Stimulated activated naive CD8-positive, alpha-beta T cell treated with anti-CD3 and anti-CD28 coated beads, Interleukin-15, Interleukin-2, amounts not matched to agents 100 ng/mL and 50 ng/mL, for 24 hours (primary cell): ENCODE results near the gene RNASE1.
A peak's percentile ranks its signal among the peaks of the same experiment; 100 is the strongest.
"Not testable (repeated sequence)": the region's sequence is repeated elsewhere in the genome, so short reads cannot be mapped to it uniquely, and the experiment has no call there.

Experiments
- H3K27ac Mint-ChIP-seq: one replicate; pipeline ENCODE4 v1.8.0; 2021; ENCODE audit warnings: mild to moderate bottlenecking, mixed read lengths
- H3K27me3 Mint-ChIP-seq: one replicate; pipeline ENCODE4 v1.8.0; 2021; ENCODE audit warnings: mixed read lengths
- H3K36me3 Mint-ChIP-seq: one replicate; pipeline ENCODE4 v1.8.0; 2021; ENCODE audit warnings: low read depth, mixed read lengths
- H3K4me1 Mint-ChIP-seq: one replicate; pipeline ENCODE4 v1.8.0; 2021; ENCODE audit warnings: low read depth, mixed read lengths
- H3K4me3 Mint-ChIP-seq: one replicate; pipeline ENCODE4 v1.8.0; 2021; ENCODE audit warnings: mild to moderate bottlenecking, mixed read lengths
- H3K9me3 Mint-ChIP-seq: one replicate; pipeline ENCODE4 v1.8.0; 2021; ENCODE audit warnings: mixed read lengths

Gene RNASE1

DNA sequence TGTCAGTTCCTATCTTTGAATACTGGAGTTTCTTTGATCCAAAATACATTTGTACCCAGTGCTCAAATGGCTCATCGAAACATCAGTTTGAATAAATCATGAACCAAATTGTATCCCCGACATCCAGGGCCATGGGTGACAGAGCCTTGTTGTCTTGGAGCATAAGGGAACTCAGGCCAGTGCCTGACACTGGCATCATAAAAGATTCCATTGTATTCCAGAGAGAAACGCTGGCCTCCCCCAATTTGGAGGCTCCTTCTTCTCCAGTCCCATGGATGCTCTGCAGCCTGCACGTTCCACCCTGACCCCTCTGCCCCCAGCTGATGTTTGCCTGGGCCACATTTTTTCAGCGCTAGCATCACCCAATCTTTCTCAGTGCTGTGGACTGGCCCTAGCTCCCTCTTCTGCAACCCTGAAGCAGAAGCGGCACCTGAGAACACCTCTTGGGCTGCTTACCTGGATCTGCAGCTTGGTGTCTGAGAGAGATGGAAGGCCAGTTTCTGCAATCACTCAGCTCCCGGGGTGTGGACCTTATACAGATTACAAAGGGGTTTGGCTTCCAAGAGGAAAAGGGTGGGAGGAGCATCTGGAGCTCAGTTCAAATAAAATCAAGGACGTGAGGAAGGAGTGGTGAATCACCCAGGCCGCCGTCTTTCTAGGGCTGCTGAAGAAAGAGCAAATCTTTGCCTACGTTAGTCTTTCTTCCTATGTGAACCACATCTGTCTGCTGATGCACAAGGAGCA, at the start of gene RNASE1:
Gene RNASE1, minus strand, starts transcription at position 504 of the 744 bp plus-strand sequence. CDS start 776 bp downstream, outside the sequence.
- Mint-ChIP-seq H3K4me1 (peaks cover 14% of the 10 kb centered on the region), H3K36me3 (no peaks in the 10 kb centered on the region), H3K9me3 (no peaks in the 10 kb centered on the region), H3K27me3 (peaks cover 6% of the 10 kb centered on the region), H3K4me3 (no peak within 1 kb of the TSS), H3K27ac (no peak within 1 kb of the TSS)

DNA sequence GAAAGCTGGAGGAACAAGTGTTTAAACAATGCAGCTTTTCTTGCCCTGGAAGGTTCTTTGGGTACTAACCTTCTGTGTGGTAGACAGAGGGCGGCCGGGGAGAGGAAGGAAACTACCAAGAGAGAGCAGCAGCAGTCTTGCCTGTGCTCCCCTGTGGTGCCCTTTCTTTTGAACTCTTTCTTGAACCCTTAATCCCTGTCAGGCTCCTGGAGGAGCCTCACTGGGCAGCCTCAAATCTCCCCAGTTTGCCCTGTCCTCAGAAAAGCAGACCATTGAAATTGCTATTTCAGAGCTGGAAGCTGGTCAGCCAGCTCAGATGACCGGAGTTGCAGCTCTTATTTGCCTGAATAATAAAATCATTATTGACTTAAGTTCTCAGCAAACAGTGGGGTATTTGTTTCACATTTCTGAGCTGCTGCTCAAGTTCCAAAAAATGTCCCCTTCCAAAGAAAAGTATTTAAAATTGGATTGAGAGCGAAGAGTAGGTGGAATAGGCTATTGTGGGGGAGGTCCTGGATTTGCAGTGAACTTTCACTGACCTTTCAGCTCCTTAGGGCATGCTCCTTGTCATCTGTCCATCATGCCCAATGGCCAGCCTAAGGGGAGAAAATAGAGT, 46.4 kb upstream of the RNASE1 start:
- no peaks in the 10 kb centered on the region for H3K36me3 Mint-ChIP-seq
- H3K9me3 Mint-ChIP-seq = no peaks in the 10 kb centered on the region
- H3K27ac Mint-ChIP-seq = no peak overlapping the region
- no peaks in the 10 kb centered on the region for H3K27me3 Mint-ChIP-seq
- no peak overlapping the region for H3K4me3 Mint-ChIP-seq
- no peaks in the 10 kb centered on the region for H3K4me1 Mint-ChIP-seq

DNA sequence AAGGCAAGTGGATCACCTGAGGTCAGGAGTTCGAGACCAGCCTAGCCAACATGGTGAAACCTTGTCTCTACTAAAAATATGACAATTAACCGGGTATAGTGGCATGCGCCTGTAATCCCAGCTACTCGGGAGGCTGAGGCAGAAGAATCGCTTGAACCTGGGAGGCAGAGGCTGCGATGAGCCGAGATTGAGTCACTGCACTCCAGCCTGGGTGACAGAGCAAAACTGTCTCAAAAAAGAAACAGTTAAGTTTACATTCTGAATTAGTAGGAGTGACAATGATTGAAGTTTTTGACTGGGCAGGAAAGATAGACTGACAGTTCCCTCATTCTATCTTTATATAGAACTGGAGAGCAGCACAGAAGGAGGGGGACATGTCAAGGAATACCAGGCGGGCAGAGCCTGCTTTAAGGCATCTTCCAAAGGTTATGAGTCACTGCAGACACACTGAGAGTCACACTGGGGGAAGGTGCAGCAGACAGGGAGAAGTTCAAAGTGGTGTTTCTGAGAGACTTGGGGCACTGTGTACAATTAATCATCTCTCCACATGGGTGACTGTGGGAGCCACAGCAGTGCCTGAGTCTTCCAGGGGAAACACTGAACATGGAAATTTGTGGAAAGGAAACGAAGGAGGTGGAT, 45.8 kb upstream of the RNASE1 start:
- Mint-ChIP-seq H3K27ac (no peak overlapping the region), H3K36me3 (no peaks in the 10 kb centered on the region), H3K27me3 (no peaks in the 10 kb centered on the region), H3K9me3 (no peaks in the 10 kb centered on the region), H3K4me1 (no peaks in the 10 kb centered on the region), H3K4me3 (no peak overlapping the region)

- Mint-ChIP-seq H3K27me3 (no peaks in the 10 kb centered on the region), H3K9me3 (no peaks in the 10 kb centered on the region), H3K36me3 (no peaks in the 10 kb centered on the region), H3K27ac (no peak overlapping the region), H3K4me1 (no peaks in the 10 kb centered on the region), H3K4me3 (no peak overlapping the region)
Observed at GRCh38 chr14:20846560-20846959, 43.9 kb upstream of the RNASE1 start.

DNA sequence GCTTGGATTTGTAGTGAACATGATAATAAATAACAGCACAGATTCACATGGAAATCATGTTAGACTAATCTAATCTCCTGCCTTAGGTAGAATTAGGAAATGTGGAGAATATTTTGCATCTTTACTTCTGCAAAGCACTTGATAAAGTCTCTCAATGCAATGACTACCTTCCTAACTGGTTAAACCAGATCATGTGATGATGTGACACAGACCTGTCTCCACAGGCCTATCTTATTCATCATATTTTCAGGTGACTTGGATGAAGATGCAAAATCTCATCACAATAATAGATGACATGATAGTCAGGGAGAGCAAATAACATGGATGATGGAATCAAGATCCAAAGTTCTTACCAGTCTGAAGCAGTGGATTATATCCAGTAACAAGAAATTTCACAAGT, 38.5 kb upstream of the RNASE1 start:
- H3K4me1 Mint-ChIP-seq = no peaks in the 10 kb centered on the region
- no peaks in the 10 kb centered on the region for H3K27me3 Mint-ChIP-seq
- H3K9me3 Mint-ChIP-seq = no peaks in the 10 kb centered on the region
- H3K4me3 Mint-ChIP-seq = no peak overlapping the region
- no peaks in the 10 kb centered on the region for H3K36me3 Mint-ChIP-seq
- no peak overlapping the region for H3K27ac Mint-ChIP-seq

GRCh38 chr14:20837831-20838230, 35.2 kb upstream of the RNASE1 start:
- no peaks in the 10 kb centered on the region for H3K36me3 Mint-ChIP-seq
- no peaks in the 10 kb centered on the region for H3K4me1 Mint-ChIP-seq
- no peaks in the 10 kb centered on the region for H3K27me3 Mint-ChIP-seq
- no peaks in the 10 kb centered on the region for H3K9me3 Mint-ChIP-seq
- no peak overlapping the region for H3K4me3 Mint-ChIP-seq
- no peak overlapping the region for H3K27ac Mint-ChIP-seq

DNA sequence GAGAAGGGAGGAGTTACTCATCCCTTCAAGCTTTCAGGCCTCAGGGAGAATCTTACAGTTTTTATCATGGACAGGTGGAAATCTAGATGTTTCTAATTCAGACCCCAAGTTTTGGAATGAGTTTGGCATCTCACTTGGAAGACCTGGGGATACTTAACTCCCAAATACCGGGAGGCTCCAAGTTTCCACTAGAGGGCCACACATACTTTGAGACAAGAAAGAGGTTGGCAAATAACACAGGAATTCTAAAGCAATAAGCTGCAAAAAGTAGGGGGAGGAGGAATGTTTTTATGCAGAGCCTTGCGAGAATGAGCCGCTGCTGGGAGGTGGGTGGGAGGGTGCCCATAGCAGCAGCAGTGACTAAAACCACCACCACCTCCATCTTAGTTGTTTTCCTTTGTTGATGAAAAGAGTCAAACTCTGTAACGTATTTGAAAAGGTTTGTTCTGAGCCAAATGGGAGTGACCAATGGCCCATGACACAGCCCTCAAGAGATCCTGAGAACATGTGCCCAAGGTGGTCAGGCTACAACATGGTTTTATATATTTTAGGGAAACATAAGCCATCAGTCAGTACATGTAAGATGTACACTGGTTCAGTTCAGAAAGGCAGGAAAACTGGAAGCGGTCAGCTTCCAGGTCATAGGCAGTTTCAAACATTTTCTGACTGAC, 34.2 kb upstream of the RNASE1 start:
- Mint-ChIP-seq H3K4me1 (no peaks in the 10 kb centered on the region), H3K27me3 (no peaks in the 10 kb centered on the region), H3K27ac (no peak overlapping the region), H3K36me3 (no peaks in the 10 kb centered on the region), H3K9me3 (no peaks in the 10 kb centered on the region), H3K4me3 (no peak overlapping the region)

- Mint-ChIP-seq H3K4me3 (no peak overlapping the region), H3K27ac (no peak overlapping the region), H3K36me3 (no peaks in the 10 kb centered on the region), H3K4me1 (no peaks in the 10 kb centered on the region), H3K27me3 (no peaks in the 10 kb centered on the region), H3K9me3 (no peaks in the 10 kb centered on the region)
Observed at GRCh38 chr14:20834899-20835298, 32.3 kb upstream of the RNASE1 start.

GRCh38 chr14:20830831-20831230, 28.2 kb upstream of the RNASE1 start:
- Mint-ChIP-seq H3K9me3 (peaks cover 8% of the 10 kb centered on the region), H3K27ac (no peak overlapping the region), H3K4me3 (no peak overlapping the region), H3K4me1 (no peaks in the 10 kb centered on the region), H3K27me3 (no peaks in the 10 kb centered on the region), H3K36me3 (no peaks in the 10 kb centered on the region)

- H3K4me3 Mint-ChIP-seq, H3K9me3 Mint-ChIP-seq, H3K27me3 Mint-ChIP-seq, H3K4me1 Mint-ChIP-seq, H3K36me3 Mint-ChIP-seq: not testable (repeated sequence)
- peak overlapping the region; percentile 38 for H3K27ac Mint-ChIP-seq
Observed at GRCh38 chr14:20828024-20828694, 25.5 kb upstream of the RNASE1 start.

DNA sequence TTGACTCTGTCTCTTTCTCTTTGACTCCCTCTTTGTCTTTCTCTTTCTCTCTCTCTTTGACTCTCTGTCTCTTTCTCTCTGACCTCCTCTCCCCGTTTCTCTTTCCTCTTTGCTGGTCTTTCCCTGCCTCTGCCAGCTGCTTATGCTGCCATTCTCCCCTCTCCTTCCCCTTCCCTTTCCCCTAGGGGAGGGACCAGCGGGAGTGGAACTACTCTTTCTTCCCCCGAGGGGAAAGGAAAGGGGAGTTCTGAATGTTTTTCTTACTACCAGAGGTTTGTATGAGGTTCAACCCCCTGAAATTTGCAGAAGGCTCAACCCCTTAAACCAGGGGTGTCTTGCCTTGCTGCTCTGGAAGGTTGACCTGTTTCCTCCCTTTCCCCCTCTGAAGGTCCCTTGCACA, 24.7 kb upstream of the RNASE1 start:
- Mint-ChIP-seq H3K36me3 (no peaks in the 10 kb centered on the region), H3K27ac (no peak overlapping the region), H3K4me1 (no peaks in the 10 kb centered on the region), H3K27me3 (no peaks in the 10 kb centered on the region), H3K4me3 (no peak overlapping the region), H3K9me3 (peaks cover 8% of the 10 kb centered on the region)

DNA sequence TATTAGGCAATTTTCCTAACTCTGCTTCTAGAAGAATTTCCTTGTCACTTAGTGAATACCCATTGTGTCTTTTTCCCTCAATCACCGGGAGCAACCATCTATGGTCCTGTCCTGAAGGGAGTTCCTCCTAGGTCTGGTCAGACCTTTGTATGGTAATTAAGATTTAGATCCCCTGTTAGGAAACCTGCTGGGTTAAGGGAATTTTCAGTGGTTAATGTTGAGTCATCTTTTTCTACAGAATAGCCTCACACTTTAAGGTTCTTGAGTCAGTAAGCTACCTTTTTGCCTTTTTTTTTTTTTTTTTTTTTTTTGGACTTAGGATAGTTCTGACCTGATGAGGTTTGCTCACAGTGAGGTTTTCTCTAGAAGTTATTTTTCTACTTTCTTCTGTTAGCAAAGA, 24.0 kb upstream of the RNASE1 start:
- H3K36me3 Mint-ChIP-seq, H3K4me1 Mint-ChIP-seq, H3K9me3 Mint-ChIP-seq, H3K27ac Mint-ChIP-seq, H3K27me3 Mint-ChIP-seq, H3K4me3 Mint-ChIP-seq: not testable (repeated sequence)

- no peaks in the 10 kb centered on the region for H3K4me1 Mint-ChIP-seq
- no peak overlapping the region for H3K4me3 Mint-ChIP-seq
- no peak overlapping the region for H3K27ac Mint-ChIP-seq
- no peaks in the 10 kb centered on the region for H3K36me3 Mint-ChIP-seq
- no peaks in the 10 kb centered on the region for H3K27me3 Mint-ChIP-seq
- peaks cover 4% of the 10 kb centered on the region for H3K9me3 Mint-ChIP-seq
Observed at GRCh38 chr14:20823859-20824258, 21.2 kb upstream of the RNASE1 start.

DNA sequence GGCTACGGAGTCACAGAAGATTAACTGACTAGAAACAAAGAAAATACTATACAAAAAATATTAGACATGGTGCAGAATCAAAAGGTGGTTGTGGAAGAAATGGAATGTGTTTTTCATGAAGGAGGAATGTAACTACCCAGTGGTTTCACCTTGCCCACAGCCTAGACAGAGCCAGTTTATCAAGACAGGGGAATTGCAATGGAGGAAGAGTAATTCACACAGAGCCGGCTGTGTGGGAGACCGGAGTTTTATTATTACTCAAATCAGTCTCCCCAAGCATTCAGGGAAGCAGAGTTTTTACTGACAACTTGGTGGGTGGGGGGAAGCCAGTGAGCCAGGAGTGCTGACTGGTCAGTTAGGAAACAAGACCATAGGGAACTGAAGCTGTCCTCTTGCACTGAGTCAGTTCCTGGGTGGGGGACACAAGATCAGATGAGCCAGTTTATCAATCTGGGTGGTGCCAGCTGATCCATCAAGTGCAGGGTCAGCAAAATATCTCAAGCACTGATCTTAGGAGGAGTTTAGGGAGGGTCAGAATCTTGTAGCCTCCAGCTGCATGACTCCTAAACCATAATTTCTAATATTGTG, 19.0 kb upstream of the RNASE1 start:
- H3K4me3 Mint-ChIP-seq, H3K27me3 Mint-ChIP-seq, H3K27ac Mint-ChIP-seq, H3K36me3 Mint-ChIP-seq, H3K4me1 Mint-ChIP-seq, H3K9me3 Mint-ChIP-seq: not testable (repeated sequence)
